GOT3 (cell line): ENCODE results near the gene ZIC5.

Experiments used
- DNase-seq: peaks from one replicate; lab custom pipeline; 2025; ENCODE audit warnings: mixed read lengths; lab: John Stamatoyannopoulos, UW

Gene ZIC5

GRCh38 chr13:99930925-99931324 is 40.6 kb downstream of the ZIC5 start:
- DNase-seq: no peak

DNA sequence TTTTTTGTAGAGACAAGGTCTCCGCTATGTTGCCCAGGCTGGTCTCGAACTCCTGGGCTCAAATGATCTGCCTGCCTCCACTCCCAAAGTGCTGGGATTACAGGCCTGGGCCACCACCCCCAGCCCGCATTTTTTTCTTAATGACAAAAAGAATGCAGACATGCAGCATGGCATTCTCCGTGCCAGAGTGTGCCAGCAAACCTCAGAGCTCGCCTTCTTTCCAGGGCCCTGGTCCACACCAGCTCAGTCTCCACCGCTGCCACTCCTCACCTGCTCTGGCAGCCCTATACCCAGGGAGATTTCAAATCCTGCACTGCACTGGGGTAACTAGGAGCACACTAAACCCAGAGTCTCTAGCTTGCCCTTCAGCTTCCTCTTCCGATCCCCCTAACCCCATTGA is 41.7 kb downstream of the ZIC5 start:
- no peak for DNase-seq

DNA sequence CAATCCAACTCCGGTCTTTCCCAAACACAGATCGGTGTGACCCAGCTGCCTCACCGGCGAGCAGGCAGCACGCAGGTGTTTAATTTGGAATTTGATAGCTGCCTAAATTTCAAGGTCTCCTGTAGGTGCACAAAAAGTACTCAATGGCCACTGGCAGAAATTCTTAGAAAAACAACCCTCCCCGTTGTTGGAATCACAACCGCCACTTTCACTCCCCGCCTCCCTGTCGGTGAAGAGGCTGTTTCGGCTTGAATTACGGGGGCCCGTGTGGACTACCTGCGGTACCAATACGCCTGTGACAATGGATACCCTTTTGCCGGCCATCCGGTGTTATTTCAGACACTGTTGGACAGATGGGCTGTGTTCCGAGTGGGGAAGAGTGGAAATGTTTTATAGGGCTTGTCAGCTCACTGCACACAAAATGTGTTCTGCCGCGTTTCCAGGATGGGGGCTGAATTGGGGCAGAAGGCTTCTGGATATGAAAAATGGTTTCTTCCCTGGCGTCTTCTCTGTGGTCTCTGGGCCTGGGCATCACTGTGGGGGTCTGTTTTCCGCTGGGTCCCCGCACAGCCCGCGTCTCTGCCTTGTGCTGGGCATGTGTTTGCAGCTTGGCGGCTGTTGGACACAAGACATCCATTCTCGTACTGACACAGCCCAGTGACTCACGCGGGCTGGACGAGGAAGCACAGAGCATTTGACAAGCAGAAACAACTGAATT is 45.4 kb downstream of the ZIC5 start:
- no peak for DNase-seq

DNA sequence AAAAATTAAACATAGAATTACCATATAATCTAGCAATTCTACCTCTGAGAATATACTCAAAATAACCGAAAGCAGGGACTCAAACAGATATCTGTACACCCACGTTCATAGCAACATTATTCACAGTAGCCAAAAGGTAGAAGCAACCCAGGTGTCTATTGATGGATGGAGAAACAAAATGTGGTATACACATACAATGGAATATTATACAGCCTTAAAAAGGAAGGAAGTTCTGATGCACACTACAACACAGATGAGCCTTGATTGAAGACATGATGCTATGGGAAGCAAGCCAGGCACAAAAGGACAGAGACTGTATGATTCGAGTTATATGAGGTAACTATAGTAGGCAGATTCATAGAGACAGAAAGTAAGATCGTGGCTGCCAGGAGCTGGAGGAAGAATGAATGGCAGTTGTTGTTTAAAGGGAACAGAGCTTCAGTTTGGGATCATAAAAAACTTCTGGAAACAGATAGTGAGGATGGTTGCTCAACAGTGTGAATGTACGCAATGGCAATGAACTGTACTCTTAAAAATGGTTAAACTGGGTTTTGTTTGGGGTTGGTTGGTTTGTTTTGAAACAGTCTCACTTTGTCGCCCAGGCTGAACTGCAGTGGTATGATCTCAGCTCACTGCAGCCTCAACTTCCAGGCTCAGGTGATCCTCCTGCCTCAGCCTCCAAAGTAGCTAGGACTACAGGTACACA is 47.5 kb downstream of the ZIC5 start:
- DNase-seq: no peak

- DNase-seq: no peak
Measured at GRCh38 chr13:99922631-99923404, 48.7 kb downstream of the ZIC5 start.

DNA sequence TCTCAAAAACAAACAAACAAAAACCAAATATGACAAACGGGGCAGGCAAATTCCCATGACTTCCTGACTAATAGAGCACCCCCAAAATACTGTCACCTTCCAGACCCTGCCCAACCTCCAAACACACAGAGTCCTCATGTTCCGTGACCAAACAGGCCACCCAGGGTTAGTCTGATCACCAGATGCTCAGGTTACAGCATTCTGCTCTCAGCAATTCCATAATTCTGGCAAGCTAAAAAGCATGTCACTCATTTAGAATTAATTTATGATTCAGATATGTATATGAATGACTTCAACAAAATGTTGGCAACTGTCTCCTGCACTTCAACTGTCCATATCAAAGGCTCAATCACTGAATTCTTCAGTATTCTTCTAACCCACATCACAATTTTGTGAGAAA is 52.4 kb downstream of the ZIC5 start:
- no peak for DNase-seq

DNA sequence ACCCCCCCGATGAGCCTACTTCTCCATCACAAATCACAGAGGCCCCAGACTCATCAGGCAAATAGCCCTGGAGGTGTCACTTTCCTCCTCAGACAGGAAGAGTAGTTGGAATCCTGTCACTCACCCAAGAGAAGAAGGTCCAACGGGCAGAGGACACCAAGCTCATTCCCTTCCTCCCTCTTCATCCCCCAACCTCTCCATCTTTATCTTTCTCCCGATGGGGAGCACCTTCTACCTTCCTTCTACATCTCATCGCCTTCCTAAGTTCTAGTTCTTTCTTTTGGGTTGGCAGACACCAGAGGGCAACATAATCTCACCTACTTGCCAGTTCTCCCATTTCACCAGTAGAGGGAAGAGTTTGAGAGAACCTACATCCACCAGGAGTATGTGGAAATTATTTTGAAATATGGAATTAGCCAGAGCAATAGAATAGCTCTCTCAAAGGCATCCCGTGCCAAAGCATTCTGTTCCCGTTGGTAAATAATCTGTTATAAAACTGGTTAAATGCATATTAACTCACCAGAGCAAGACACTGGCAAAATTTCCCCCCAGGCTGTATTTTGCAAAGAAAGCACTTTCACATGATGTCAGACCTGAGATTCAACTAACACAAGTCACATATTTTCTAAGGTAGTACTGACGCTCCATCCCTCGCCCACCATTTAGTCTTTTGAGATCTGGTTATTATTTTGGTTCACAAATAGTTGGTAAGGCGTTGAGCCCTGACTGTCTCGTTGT is 55.0 kb downstream of the ZIC5 start:
- DNase-seq: no peak

DNA sequence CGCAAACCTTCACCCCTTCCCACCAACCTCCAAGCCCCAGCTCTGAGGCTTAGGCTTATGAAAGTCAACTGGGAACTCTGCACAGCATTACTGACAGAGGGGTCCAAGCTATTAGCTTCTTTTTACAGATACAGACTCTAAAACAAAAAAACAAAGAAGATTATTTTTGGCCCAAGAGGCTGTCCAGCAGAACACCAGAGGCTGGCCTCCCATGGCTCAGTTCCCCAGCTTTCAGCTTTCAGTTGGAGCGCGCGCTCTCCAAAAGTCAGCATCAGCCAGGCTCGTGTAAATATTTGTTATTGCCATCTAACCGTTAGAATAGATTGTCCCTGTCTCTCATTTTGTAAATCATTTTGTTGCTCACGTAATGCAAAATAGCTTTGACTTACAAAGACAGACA is 58.4 kb downstream of the ZIC5 start:
- DNase-seq: no peak
